HG02642 (cell line): ENCODE measurements around the gene OTOGL.
"Not testable (repeated sequence)": the region's sequence is repeated elsewhere in the genome, so short reads cannot be mapped to it uniquely, and the experiment has no call there.

ENCODE experiments used
- ATAC-seq: cut with Tn5 transposase; IDR thresholded peaks from one replicate; pipeline ENCODE4 v1.9.1; 2021; ENCODE audit warnings: mild to moderate bottlenecking; ENCODE audit not compliant: unreplicated experiment, poor library complexity

Gene OTOGL

GRCh38 chr12:80268924-80269749, 169.8 kb downstream of the OTOGL start:
- no peak for ATAC-seq

GRCh38 chr12:80269803-80270552, 170.6 kb downstream of the OTOGL start:
- peak; percentile 77 for ATAC-seq

GRCh38 chr12:80271780-80272179, 172.4 kb downstream of the OTOGL start:
- no peak for ATAC-seq

DNA sequence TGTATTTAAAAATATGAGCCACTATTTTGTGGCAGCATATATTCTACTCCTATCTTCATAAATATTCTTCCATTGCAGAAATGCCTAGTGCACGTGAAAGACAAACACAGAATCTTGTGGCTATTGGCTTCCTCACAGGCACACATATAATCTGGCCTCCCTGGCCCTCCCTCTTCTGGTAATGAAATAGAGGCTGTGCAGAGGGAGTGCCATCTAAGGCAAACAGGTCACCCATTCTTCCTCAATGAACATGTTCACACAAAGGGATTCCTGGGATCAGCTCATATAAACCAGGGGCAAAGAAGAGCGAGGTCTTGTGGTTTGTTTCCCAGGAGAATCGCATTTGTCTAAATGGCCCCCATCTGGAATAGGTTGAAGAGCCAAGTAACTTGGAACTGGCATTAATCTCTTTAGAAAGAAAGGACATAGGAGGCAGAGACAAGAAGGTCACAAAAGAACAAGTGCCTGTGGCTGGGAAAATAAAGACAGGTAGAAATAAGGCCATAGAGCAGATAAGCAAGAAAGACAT, 173.1 kb downstream of the OTOGL start:
- no peak for ATAC-seq

DNA sequence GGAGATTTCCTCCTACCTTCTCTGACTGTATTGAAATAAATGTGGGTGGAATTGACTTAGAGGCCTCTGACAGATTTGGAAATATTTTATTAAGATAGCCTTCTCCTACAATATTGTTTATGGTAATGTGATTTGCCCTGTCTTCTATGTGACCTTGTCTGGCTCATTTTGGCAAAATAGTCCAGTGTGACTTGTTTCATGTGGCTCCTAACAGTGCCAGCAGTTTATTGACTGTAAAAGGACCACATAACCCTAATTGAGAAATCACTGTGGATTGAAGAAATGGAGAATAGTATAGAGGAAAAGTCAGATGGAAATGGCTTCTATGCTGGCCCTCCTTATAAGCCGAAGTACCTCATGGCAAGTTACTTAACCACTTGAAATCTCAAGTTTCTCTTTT, 173.8 kb downstream of the OTOGL start:
- ATAC-seq: no peak

DNA sequence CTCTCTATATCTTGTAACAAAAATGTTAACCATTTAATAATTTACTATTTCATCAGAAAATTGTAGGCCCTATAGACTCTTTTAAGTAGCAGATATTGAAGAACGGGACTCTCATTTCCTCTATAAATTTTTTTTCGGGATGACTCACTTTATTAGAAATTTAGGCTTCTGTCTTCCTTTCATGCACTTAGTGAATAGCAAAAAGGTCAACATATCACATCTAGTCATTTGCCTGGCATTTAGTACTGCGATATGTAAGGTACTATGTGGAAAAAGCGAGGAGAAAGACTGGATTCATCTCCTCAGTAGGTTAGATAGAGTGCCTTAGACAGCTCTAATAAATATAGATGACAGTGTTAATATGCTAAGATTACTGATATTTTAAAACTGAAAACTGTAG, 178.4 kb downstream of the OTOGL start:
- no peak for ATAC-seq

DNA sequence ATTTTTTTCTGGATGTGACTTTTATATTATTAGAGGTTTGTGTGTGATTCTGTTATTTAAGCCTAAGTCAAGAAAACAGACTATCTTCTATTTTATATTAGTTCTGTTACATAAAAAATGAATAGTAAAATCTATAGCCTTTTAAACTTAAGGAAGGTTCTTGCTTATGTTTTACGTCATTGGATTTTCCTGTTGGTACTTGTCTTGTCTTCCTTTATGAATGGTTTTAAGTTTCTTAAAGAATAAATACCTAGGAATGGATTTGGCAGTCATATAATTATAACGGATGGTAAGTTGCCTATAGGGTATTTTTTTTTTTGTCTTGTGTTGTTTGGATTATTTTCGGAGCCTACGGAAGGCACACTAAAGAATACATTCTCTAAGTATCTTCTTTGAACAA, 182.9 kb downstream of the OTOGL start:
- no peak for ATAC-seq

GRCh38 chr12:80282761-80283160, 183.4 kb downstream of the OTOGL start:
- ATAC-seq: no peak

GRCh38 chr12:80291108-80291754, 191.9 kb downstream of the OTOGL start:
- ATAC-seq: no peak

DNA sequence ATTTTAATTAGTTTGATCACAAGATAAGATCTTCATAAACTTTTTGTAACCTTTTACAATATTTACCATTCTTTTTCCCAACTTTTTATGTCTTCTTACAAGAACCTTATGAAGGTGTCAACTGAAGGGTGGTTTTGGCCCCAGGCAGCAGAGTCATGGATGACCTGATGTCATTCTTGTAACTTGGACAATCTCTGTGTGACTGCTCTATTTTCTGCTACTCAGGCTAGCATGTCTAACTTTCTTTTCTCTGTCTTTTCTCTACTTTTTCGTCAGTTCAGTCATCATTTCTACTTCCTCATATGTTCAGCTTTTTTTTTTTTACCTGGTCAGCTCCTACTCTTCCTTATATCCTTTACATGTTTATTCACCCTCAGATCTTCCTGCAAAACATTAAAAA, 194.0 kb downstream of the OTOGL start:
- ATAC-seq: peak; percentile 62

GRCh38 chr12:80293759-80294158, 194.4 kb downstream of the OTOGL start:
- ATAC-seq: peak; percentile 74

GRCh38 chr12:80299219-80299618, 199.9 kb downstream of the OTOGL start:
- ATAC-seq: peak; percentile 33

- peak; percentile 79 for ATAC-seq
These were observed 200.6 kb downstream of the OTOGL start for GRCh38 chr12:80299976-80300375.

GRCh38 chr12:80307436-80307835, 208.1 kb downstream of the OTOGL start:
- ATAC-seq: not testable (repeated sequence)

DNA sequence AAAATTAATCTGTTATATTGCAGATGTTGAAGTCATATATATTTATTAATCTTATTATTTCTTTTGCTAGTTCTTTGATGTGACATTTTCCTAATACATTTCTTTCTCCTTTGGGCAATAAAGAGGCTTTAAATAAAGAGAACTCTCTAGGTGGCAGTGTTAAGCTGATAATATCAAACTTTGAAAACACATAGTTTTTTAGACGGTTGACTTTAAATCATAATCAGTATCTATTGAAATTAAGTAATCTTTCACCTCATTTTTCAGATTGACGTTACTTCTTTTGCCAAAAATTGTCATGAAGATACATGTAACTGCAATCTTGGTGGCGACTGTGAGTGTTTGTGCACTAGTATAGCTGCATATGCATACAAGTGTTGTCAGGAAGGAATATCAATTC, 213.9 kb downstream of the OTOGL start:
- ATAC-seq: no peak

DNA sequence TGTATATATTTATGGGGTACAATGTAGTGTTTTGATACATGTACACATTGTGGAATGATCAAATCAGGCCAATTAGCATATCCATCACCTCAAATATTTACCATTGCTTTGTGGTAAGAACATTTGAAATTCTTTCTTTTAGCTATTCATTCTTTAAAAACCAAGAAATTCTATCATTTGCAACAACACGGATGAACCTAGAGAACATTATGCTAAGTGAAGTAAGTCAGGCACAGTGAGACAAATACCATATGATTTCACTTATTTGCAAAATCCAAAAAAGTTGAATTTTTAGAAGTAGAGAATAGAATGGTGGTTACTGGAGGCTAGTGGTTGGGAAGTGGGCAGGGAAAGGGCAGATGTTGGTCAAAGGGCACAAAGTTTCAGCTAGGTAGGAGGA, 215.4 kb downstream of the OTOGL start:
- ATAC-seq: no peak

- no peak for ATAC-seq
These were observed 216.9 kb downstream of the OTOGL start for GRCh38 chr12:80316222-80316621.

DNA sequence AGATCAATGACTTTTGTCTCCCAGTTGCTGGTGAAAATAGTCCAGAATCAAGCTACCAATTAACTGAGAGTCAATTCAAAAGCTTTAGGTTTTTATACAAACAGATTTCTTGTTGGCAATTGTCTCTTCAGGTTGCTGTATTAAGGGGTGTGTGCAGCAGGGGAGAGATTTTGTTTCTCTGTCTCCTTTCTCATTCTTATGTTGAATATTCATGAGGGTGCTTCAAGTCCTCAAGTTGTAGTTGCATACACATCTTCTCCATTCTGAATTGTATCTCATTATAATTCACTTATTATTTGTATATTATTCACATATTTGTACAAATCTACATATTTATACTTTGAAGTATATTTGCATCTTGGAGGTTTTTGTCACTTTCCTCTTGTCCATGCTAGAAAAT, 218.0 kb downstream of the OTOGL start:
- ATAC-seq: no peak

GRCh38 chr12:80317899-80318298, 218.6 kb downstream of the OTOGL start:
- no peak for ATAC-seq

- no peak for ATAC-seq
These were observed 220.9 kb downstream of the OTOGL start for GRCh38 chr12:80320121-80320678.

- no peak for ATAC-seq
These were observed 222.3 kb downstream of the OTOGL start for GRCh38 chr12:80321653-80322052.
